ENCODE data around the gene GCC1. TPM values are rescaled to one million over a fixed set of nuclear protein-coding genes. Genes with fewer than 3 reads are reported as not detected.

GCC1 gene
- total RNA-seq, 2 donors from 2014 or later, result 14.8 to 15.3 TPM

DNA sequence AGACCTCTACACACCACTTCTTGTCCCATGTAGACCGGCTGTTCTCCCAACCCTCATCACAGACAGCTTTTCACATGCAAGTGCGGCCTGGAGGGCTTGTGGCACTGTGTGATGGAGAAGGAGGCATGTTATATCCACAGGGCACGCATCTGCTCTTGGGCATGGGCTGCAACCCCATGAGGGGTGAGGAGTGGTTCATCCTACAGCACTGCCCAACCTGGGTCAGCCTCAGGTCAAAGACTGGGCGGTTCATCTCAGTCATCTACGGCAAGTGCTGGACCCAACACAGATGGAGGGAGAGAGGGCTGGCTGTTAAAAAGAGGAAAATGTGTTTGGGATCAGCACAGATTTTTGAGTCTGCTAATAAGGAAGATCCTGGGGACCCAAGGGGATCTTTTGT, 10.3 kb upstream of the GCC1 start:
- peaks cover 5% of the 10 kb centered on the region for H3K27me3 Mint-ChIP-seq (ENCODE audit: insufficient read depth)
- no peak overlapping the region for H3K4me3 Mint-ChIP-seq
- no peak overlapping the region for H3K4me3 ChIP-seq (ENCODE audit: low read length)
- no peaks in the 10 kb centered on the region for H3K4me1 ChIP-seq (ENCODE audit: control insufficient read depth, insufficient read depth, low read length)
- TF ChIP-seq CTCF (conservative IDR thresholded peaks at IDR 0.05), result no peak
- H3K27ac ChIP-seq (ENCODE audit: low read depth, low read length), result no peak overlapping the region
- WGBS, 2 experiments (ENCODE audit: insufficient coverage in 1 of 2, insufficient read length in 1 of 2), result 90 to 91% methylated on average over 3 to 5 of the region's 5 CpGs
- peaks cover 13% of the 10 kb centered on the region for H3K36me3 Mint-ChIP-seq (ENCODE audit: low read depth)
- no peak for DNase-seq
- no peaks in the 10 kb centered on the region for H3K27me3 ChIP-seq (ENCODE audit: control insufficient read depth, insufficient read depth, low read length, poor library complexity, severe bottlenecking)
- no peaks in the 10 kb centered on the region for H3K9me3 ChIP-seq (ENCODE audit: control insufficient read depth, low read length)
- no peak overlapping the region for H3K27ac Mint-ChIP-seq
- peaks cover 12% of the 10 kb centered on the region for H3K36me3 ChIP-seq (ENCODE audit: control insufficient read depth, insufficient read depth, low read length)
- H3K4me1 Mint-ChIP-seq, result peaks cover 3% of the 10 kb centered on the region
- H3K9ac ChIP-seq (ENCODE audit: extremely low read depth, low read length, poor library complexity, severe bottlenecking), result no peak overlapping the region
- H3K9me3 Mint-ChIP-seq, result no peaks in the 10 kb centered on the region

GRCh38 chr7:127594490-127594889, 9.1 kb upstream of the GCC1 start:
- peaks cover 5% of the 10 kb centered on the region for H3K27me3 Mint-ChIP-seq (ENCODE audit: insufficient read depth)
- no peak overlapping the region for H3K27ac ChIP-seq (ENCODE audit: low read depth, low read length)
- no peak for DNase-seq
- no peaks in the 10 kb centered on the region for H3K9me3 ChIP-seq (ENCODE audit: control insufficient read depth, low read length)
- H3K4me3 ChIP-seq (ENCODE audit: low read length), result no peak overlapping the region
- no peaks in the 10 kb centered on the region for H3K27me3 ChIP-seq (ENCODE audit: control insufficient read depth, insufficient read depth, low read length, poor library complexity, severe bottlenecking)
- peaks cover 5% of the 10 kb centered on the region for H3K4me1 ChIP-seq (ENCODE audit: control insufficient read depth, insufficient read depth, low read length)
- H3K9ac ChIP-seq (ENCODE audit: extremely low read depth, low read length, poor library complexity, severe bottlenecking), result no peak overlapping the region
- peaks cover 21% of the 10 kb centered on the region for H3K36me3 ChIP-seq (ENCODE audit: control insufficient read depth, insufficient read depth, low read length)
- peaks cover 24% of the 10 kb centered on the region for H3K36me3 Mint-ChIP-seq (ENCODE audit: low read depth)
- H3K27ac Mint-ChIP-seq, result no peak overlapping the region
- no peak overlapping the region for H3K4me3 Mint-ChIP-seq
- TF ChIP-seq CTCF (conservative IDR thresholded peaks at IDR 0.05), result no peak
- 90 to 100% methylated on average over 1 of the region's 1 CpG for WGBS, 2 experiments (ENCODE audit: insufficient coverage in 1 of 2, insufficient read length in 1 of 2)
- H3K9me3 Mint-ChIP-seq, result no peaks in the 10 kb centered on the region
- peaks cover 6% of the 10 kb centered on the region for H3K4me1 Mint-ChIP-seq

- H3K27ac Mint-ChIP-seq, result no peak overlapping the region
- Histone ChIP-seq H3K4me1 (ENCODE audit: control insufficient read depth, insufficient read depth, low read length) (peaks cover 11% of the 10 kb centered on the region), H3K36me3 (ENCODE audit: control insufficient read depth, insufficient read depth, low read length) (peaks cover 21% of the 10 kb centered on the region), H3K9ac (ENCODE audit: extremely low read depth, low read length, poor library complexity, severe bottlenecking) (no peak overlapping the region), H3K9me3 (ENCODE audit: control insufficient read depth, low read length) (no peaks in the 10 kb centered on the region), H3K27ac (ENCODE audit: low read depth, low read length) (no peak overlapping the region), H3K4me3 (ENCODE audit: low read length) (no peak overlapping the region), H3K27me3 (ENCODE audit: control insufficient read depth, insufficient read depth, low read length, poor library complexity, severe bottlenecking) (no peaks in the 10 kb centered on the region)
- peaks cover 3% of the 10 kb centered on the region for H3K27me3 Mint-ChIP-seq (ENCODE audit: insufficient read depth)
- no peak for DNase-seq
- H3K4me3 Mint-ChIP-seq, result no peak overlapping the region
- H3K4me1 Mint-ChIP-seq, result peaks cover 7% of the 10 kb centered on the region
- H3K36me3 Mint-ChIP-seq (ENCODE audit: low read depth), result peaks cover 24% of the 10 kb centered on the region
- no peaks in the 10 kb centered on the region for H3K9me3 Mint-ChIP-seq
- WGBS, 2 experiments (ENCODE audit: insufficient coverage in 1 of 2, insufficient read length in 1 of 2), result 93 to 96% methylated on average over 3 to 4 of the region's 4 CpGs
- TF ChIP-seq CTCF (conservative IDR thresholded peaks at IDR 0.05), result no peak
These were observed 7.2 kb upstream of the GCC1 start for GRCh38 chr7:127592550-127592949.

All from endodermal cell (in vitro differentiated cells).